ENCODE measurements around the gene CPNE4.

Gene CPNE4

GRCh38 chr3:131735116-131735515, 299.7 kb downstream of the CPNE4 start:
- no peak for DNase-seq (ENCODE audit: low read depth)

- DNase-seq (ENCODE audit: low read depth) = no peak
Measured at GRCh38 chr3:131733086-131733841, 301.6 kb downstream of the CPNE4 start.

- no peak for DNase-seq (ENCODE audit: low read depth)
Measured at GRCh38 chr3:131731709-131732108, 303.1 kb downstream of the CPNE4 start.

- no peak for DNase-seq (ENCODE audit: low read depth)
Measured at GRCh38 chr3:131730581-131730980, 304.2 kb downstream of the CPNE4 start.

GRCh38 chr3:131729643-131730017, 305.2 kb downstream of the CPNE4 start:
- no peak for DNase-seq (ENCODE audit: low read depth)

GRCh38 chr3:131728898-131729642, 305.7 kb downstream of the CPNE4 start:
- no peak for DNase-seq (ENCODE audit: low read depth)

GRCh38 chr3:131725414-131725813, 309.4 kb downstream of the CPNE4 start:
- no peak for DNase-seq (ENCODE audit: low read depth)

GRCh38 chr3:131723343-131723742, 311.5 kb downstream of the CPNE4 start:
- DNase-seq (ENCODE audit: low read depth) = no peak

GRCh38 chr3:131717493-131717892, 317.3 kb downstream of the CPNE4 start:
- no peak for DNase-seq (ENCODE audit: low read depth)

- DNase-seq (ENCODE audit: low read depth) = no peak
Measured at GRCh38 chr3:131716943-131717342, 317.9 kb downstream of the CPNE4 start.

- DNase-seq (ENCODE audit: low read depth) = no peak
Measured at GRCh38 chr3:131716007-131716406, 318.8 kb downstream of the CPNE4 start.

- no peak for DNase-seq (ENCODE audit: low read depth)
Measured at GRCh38 chr3:131714585-131715220, 320.1 kb downstream of the CPNE4 start.

GRCh38 chr3:131713416-131714123, 321.2 kb downstream of the CPNE4 start:
- DNase-seq (ENCODE audit: low read depth) = no peak

GRCh38 chr3:131712662-131713061, 322.2 kb downstream of the CPNE4 start:
- no peak for DNase-seq (ENCODE audit: low read depth)

GRCh38 chr3:131711114-131711768, 323.6 kb downstream of the CPNE4 start:
- DNase-seq (ENCODE audit: low read depth) = no peak

GRCh38 chr3:131708241-131708640, 326.6 kb downstream of the CPNE4 start:
- no peak for DNase-seq (ENCODE audit: low read depth)

GRCh38 chr3:131705558-131706051, 329.2 kb downstream of the CPNE4 start:
- no peak for DNase-seq (ENCODE audit: low read depth)

GRCh38 chr3:131705099-131705498, 329.7 kb downstream of the CPNE4 start:
- DNase-seq (ENCODE audit: low read depth) = no peak

GRCh38 chr3:131704098-131704497, 330.7 kb downstream of the CPNE4 start:
- no peak for DNase-seq (ENCODE audit: low read depth)

GRCh38 chr3:131702146-131702545, 332.7 kb downstream of the CPNE4 start:
- no peak for DNase-seq (ENCODE audit: low read depth)

GRCh38 chr3:131701153-131701770, 333.6 kb downstream of the CPNE4 start:
- DNase-seq (ENCODE audit: low read depth) = no peak

Data from activated T-cell treated with anti-CD3 and anti-CD28 coated beads for 24 hours (primary cell).